ENCODE results near the gene PKDCC. TPM values are rescaled to one million over a fixed set of nuclear protein-coding genes. Genes with fewer than 3 reads are reported as not detected.

PKDCC gene
- total and polyA plus RNA-seq, 2 of the 13 experiments (the other 11 are each of a cell fraction or from before 2014, with no cell fraction given), result 52.6 to 58.8 TPM

GRCh38 chr2:42047488-42048298, at the start of gene PKDCC (continued):
- TF ChIP-seq ZBTB44 (CRISPR knock-in tag; IDR thresholded peaks at IDR 0.05), result no peak
- no peak for TF ChIP-seq ZNF326 (CRISPR knock-in tag; IDR thresholded peaks at IDR 0.05; ENCODE audit: borderline replicate concordance)
- no peak for TF ChIP-seq THAP8 (CRISPR knock-in tag; IDR thresholded peaks at IDR 0.05; ENCODE audit: borderline replicate concordance)
- no peak for TF ChIP-seq SIX4 (CRISPR knock-in tag; IDR thresholded peaks at IDR 0.05)
- no peak for TF ChIP-seq ELF4 (CRISPR knock-in tag; IDR thresholded peaks at IDR 0.05; ENCODE audit: borderline replicate concordance)
- TF ChIP-seq RARG (CRISPR knock-in tag; IDR thresholded peaks at IDR 0.05; ENCODE audit: low read depth), result no peak
- peak; percentile 42; the same call in 1 of the 2 replicates for TF ChIP-seq ZNF790 (CRISPR knock-in tag; IDR thresholded peaks at IDR 0.05; ENCODE audit: borderline replicate concordance)
- no peak for TF ChIP-seq CHCHD3 (CRISPR knock-in tag; IDR thresholded peaks at IDR 0.05)
- no peak for TF ChIP-seq ZNF772 (CRISPR knock-in tag; IDR thresholded peaks at IDR 0.05)
- no peak for TF ChIP-seq ZFAT (CRISPR knock-in tag; conservative IDR thresholded peaks at IDR 0.05)
- TF ChIP-seq SP1 (IDR thresholded peaks at IDR 0.05), result no peak
- 0 out of 2 replicates have a peak, but pooled peaks have one; percentile 17 for TF ChIP-seq SP1 (CRISPR knock-in tag; IDR thresholded peaks at IDR 0.05)
- no peak for TF ChIP-seq ERF (CRISPR knock-in tag; IDR thresholded peaks at IDR 0.05)
- no peak for TF ChIP-seq ZNF740 (CRISPR knock-in tag; IDR thresholded peaks at IDR 0.05)
- TF ChIP-seq, protein P1, sequence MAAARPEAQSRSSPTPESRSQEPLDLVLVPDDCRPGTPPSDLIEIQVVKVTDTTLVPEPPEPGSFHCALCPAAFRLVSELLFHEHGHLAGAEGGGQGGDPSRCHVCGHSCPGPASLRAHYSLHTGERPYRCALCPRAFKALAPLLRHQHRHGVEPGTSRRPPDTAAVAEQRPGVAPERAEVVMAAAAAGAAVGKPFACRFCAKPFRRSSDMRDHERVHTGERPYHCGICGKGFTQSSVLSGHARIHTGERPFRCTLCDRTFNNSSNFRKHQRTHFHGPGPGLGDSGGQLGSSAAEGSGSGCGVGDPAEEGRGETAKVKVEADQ (CRISPR knock-in tag; IDR thresholded peaks at IDR 0.05; ENCODE audit: borderline replicate concordance), result no peak
- TF ChIP-seq ZNF724P (CRISPR knock-in tag; IDR thresholded peaks at IDR 0.05; ENCODE audit: borderline replicate concordance), result no peak
- TF ChIP-seq, protein P2, sequence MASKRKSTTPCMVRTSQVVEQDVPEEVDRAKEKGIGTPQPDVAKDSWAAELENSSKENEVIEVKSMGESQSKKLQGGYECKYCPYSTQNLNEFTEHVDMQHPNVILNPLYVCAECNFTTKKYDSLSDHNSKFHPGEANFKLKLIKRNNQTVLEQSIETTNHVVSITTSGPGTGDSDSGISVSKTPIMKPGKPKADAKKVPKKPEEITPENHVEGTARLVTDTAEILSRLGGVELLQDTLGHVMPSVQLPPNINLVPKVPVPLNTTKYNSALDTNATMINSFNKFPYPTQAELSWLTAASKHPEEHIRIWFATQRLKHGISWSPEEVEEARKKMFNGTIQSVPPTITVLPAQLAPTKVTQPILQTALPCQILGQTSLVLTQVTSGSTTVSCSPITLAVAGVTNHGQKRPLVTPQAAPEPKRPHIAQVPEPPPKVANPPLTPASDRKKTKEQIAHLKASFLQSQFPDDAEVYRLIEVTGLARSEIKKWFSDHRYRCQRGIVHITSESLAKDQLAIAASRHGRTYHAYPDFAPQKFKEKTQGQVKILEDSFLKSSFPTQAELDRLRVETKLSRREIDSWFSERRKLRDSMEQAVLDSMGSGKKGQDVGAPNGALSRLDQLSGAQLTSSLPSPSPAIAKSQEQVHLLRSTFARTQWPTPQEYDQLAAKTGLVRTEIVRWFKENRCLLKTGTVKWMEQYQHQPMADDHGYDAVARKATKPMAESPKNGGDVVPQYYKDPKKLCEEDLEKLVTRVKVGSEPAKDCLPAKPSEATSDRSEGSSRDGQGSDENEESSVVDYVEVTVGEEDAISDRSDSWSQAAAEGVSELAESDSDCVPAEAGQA (IDR thresholded peaks at IDR 0.05; ENCODE audit: low read depth), result no peak
- TF ChIP-seq, protein P2 (CRISPR knock-in tag; IDR thresholded peaks at IDR 0.05; ENCODE audit: borderline replicate concordance), result no peak
- peak; percentile 42 for TF ChIP-seq HNRNPLL (IDR thresholded peaks at IDR 0.05; ENCODE audit: low read depth, low read length, poor library complexity, severe bottlenecking)

Measured in HepG2 (cell line).